ES-I3 (cell line): ENCODE data around the gene UBE2G2.

Experiments
- H3K36me3 ChIP-seq: 2 replicates; pipeline ENCODE4 v1.6.1; 2013; ENCODE audit warnings: mild to moderate bottlenecking, low read length, control low read depth, moderate library complexity; ENCODE audit not compliant: insufficient read depth
- H3K4me1 ChIP-seq: 2 replicates; pipeline ENCODE4 v1.6.1; 2013; ENCODE audit warnings: mild to moderate bottlenecking, control low read depth, low read length; ENCODE audit not compliant: insufficient read depth
- H3K9ac ChIP-seq: 2 replicates; pipeline ENCODE4 v1.6.1; 2013; ENCODE audit warnings: low read depth, mild to moderate bottlenecking, low read length, moderate library complexity
- H3K9me3 ChIP-seq: 2 replicates; pipeline ENCODE4 v1.6.1; 2013; ENCODE audit warnings: mild to moderate bottlenecking, low read length, moderate library complexity; ENCODE audit not compliant: control insufficient read depth, insufficient read depth

UBE2G2 gene

DNA sequence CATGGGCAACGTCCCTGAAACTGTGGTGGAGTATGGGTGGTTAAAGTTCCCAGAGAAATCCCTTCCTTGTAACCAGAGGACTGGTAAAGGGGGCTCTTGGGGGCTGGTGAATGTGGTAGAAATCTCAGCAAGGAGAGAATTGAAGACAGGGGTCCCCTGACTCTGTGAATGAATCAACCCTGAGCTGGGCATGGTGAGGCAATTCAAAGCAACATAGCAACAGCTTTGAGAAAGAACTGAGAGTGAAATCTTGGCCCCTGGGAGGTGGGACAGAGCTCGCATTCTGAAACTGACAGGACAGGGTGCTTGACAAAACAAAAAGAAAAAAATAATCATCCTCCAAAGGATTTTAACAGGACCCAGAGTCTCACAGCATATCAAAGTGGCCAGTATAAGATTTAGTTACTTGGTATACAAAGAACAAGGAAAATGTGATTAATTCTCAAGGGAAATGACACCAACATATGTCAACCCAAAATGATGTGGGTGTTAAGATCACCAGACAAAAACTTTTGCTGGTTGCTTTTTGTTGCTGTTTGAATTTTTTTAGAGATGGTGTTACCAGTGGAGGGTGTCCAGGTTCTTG lies 28.0 kb upstream of the UBE2G2 start:
- Histone ChIP-seq H3K9ac (no peak overlapping the region), H3K36me3 (no peaks in the 10 kb centered on the region), H3K9me3 (peaks cover 15% of the 10 kb centered on the region), H3K4me1 (no peaks in the 10 kb centered on the region)

- Histone ChIP-seq H3K9ac (no peak overlapping the region), H3K36me3 (no peaks in the 10 kb centered on the region), H3K9me3 (peaks cover 17% of the 10 kb centered on the region), H3K4me1 (no peaks in the 10 kb centered on the region)
These were observed 26.9 kb upstream of the UBE2G2 start for GRCh38 chr21:44828362-44829056.

GRCh38 chr21:44823179-44823660 lies 21.6 kb upstream of the UBE2G2 start:
- no peaks in the 10 kb centered on the region for H3K4me1 ChIP-seq
- H3K36me3 ChIP-seq, result no peaks in the 10 kb centered on the region
- H3K9me3 ChIP-seq, result peaks cover 28% of the 10 kb centered on the region
- H3K9ac ChIP-seq, result no peak overlapping the region

DNA sequence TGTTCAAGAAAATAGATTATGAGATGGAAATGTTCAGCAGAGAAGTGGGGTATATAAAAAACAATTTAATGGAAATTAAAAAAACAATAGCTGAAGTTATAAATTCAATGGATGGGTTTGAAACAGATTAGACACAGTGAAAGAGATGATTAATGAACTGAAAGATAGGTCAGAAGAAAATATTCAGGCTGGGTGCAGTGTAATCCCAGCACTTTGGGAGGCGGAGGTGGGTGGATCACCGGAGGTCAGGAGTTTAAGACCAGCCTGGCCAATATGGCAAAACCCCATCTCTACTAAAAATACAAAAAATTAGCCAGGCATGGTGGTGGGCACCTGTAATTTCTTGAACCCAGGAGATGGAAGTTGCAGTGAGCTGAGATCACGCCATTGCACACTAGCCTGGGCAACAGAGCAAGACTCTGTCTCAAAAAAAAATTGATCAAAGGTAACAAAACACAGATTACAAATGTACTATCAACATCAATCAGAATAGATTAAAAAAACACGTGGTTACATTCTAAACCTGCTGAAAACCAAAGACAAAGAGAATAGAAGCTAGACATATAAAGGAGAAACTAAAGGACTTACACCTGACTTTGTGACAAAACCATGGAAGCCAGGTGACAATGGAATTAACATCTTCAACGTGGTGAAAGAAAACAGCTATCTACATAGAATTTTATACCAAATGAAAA lies 21.0 kb upstream of the UBE2G2 start:
- Histone ChIP-seq H3K9me3 (peaks cover 26% of the 10 kb centered on the region), H3K4me1 (no peaks in the 10 kb centered on the region), H3K9ac (no peak overlapping the region), H3K36me3 (no peaks in the 10 kb centered on the region)

DNA sequence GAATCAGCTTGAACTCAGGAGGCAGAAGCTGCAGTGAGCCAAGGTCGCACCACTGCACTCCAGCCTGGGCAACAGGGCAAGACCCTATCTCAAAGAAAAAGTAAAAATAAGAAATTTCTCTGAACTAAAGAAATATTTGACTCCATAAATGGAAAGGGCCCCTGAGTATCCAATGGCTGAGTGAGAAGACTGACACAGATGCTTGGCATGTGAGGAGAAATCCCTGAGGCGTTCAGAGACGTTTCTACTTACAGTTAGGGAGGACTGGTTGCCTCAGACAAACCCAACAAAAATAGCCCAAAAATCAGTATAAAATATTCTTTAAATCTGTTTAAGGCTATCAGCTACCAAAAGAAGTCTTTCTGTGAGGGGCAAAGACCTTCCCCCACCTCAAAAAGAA lies 19.2 kb upstream of the UBE2G2 start:
- Histone ChIP-seq H3K9ac (no peak overlapping the region), H3K9me3 (peaks cover 19% of the 10 kb centered on the region), H3K36me3 (no peaks in the 10 kb centered on the region), H3K4me1 (no peaks in the 10 kb centered on the region)

DNA sequence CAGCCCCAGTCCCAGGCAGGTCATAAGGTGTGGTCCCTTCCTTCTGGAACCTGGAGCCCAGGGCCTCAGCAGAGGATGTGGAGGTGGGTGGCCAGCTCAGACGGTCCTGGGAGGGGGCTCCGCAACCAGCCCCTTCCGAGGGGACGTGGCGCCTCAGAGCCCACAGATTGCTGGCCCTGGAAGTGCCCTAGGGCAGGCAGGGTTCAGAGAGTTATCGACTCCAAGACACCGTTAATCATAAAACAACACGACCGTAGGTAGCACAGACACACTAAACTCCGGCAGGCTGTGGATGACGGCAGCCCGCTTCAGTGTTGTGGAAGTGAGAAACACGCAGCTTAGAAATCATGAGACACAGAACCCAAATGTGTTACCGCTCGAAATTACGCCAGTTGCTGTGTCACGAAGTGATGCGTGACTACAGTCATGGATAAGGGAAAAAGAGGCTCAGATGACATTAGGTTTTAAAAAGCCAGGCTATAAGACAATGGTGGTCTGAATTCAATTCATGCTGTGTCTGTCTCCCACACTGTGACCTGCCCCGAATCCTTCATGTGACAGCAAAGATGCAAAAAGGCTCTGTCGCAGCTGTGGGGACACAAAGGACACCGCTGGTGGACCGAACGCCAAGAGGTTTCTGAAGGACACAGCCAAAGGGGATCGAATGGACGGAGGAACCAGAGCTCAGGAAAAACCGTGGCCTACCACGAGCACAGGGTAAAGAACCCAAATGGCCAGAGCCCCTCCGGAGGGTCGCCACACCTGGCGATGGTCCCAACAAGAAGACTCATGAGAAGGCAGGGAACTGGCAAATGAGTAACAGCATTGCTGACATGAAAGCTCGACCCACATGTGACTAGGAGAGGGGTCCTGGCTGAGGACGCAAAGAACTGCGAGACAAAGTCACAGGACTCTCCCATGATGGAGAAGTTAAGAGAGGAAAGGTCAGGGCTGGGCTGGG lies 17.9 kb upstream of the UBE2G2 start:
- Histone ChIP-seq H3K9ac (no peak overlapping the region), H3K9me3 (peaks cover 19% of the 10 kb centered on the region)

GRCh38 chr21:44818640-44819011 lies 17.0 kb upstream of the UBE2G2 start:
- H3K9me3 ChIP-seq, result peaks cover 19% of the 10 kb centered on the region
- no peaks in the 10 kb centered on the region for H3K36me3 ChIP-seq
- peak overlapping the region; percentile 91 for H3K9ac ChIP-seq
- peaks cover 7% of the 10 kb centered on the region; the same call in 1 of the 2 replicates for H3K4me1 ChIP-seq

More for the DNA sequence above, 17.9 kb upstream of the UBE2G2 start:
- Histone ChIP-seq H3K4me1 (peaks cover 4% of the 10 kb centered on the region; the same call in 1 of the 2 replicates), H3K36me3 (no peaks in the 10 kb centered on the region)

- Histone ChIP-seq H3K4me1 (peaks cover 7% of the 10 kb centered on the region; the same call in 1 of the 2 replicates), H3K36me3 (no peaks in the 10 kb centered on the region), H3K9ac (peak within 1 kb of the TSS; percentile 91), H3K9me3 (peaks cover 13% of the 10 kb centered on the region)
These were observed 16.5 kb upstream of the UBE2G2 start, which contains the start of gene SUMO3 for GRCh38 chr21:44817914-44818639. Gene SUMO3 (minus strand): TSS chr21:44818062. CDS start chr21:44817968, 94 bp downstream.

DNA sequence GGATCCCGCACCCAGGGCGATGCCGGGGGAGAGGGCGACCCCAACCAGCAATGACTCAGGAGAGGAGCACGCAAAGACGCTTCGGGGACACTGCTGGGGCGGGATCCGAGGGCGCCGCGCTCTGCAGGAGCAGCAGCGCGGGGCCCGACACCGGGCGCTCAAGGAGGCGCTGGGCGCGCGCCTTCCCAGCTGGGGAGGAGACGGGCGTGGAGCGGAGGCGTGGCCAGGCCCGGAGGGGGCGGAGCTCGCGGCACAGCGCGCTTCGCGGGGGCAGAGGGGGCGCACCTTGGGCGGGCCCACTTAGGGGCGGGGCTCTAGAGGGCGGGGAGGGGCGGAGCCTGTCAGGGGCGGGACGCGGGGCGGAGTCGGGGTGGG lies 15.9 kb upstream of the UBE2G2 start:
- H3K9me3 ChIP-seq, result peaks cover 12% of the 10 kb centered on the region
- peaks cover 7% of the 10 kb centered on the region; the same call in 1 of the 2 replicates for H3K4me1 ChIP-seq
- H3K36me3 ChIP-seq, result no peaks in the 10 kb centered on the region
- peak overlapping the region; percentile 91 for H3K9ac ChIP-seq

- H3K9ac ChIP-seq, result peak overlapping the region; percentile 91
- H3K4me1 ChIP-seq, result peaks cover 7% of the 10 kb centered on the region; the same call in 1 of the 2 replicates
- H3K36me3 ChIP-seq, result no peaks in the 10 kb centered on the region
- peaks cover 12% of the 10 kb centered on the region for H3K9me3 ChIP-seq
These were observed 15.3 kb upstream of the UBE2G2 start for GRCh38 chr21:44816761-44817505.

DNA sequence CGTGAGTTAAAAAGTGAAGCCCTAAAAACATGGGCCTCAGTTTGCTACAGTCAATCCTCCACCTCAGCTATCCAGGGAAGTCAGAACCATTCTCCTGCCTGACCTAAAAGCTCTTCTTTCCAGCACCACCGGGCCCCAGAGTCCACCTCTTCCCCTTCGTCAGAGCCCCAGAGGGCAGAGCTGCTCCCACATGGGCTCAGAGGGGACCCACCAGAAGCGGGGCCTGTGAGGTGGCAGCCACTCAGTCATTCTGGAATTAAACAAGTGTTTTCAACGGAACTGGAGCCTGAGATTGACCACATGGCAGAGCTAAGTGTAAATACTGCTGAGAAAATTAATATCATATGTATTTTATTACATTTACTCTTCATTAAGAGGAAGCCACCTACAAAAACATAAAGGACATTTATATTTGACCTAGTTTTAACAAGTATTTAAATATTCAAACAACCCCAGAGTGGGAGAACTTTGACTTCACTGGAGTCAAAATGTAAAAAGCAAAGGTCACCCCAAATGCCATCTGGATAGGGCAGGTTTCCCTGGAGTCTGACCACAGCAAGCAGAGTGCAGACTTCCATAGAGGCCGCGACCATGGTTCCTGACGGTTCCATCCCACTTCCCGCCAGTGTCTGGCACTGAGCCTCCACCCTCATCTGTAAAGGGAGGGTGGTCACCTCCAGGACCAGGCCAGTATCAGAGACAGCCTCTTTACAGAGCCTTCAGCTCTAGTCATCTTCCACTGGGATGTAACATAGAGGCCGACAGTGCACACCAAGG lies 14.4 kb upstream of the UBE2G2 start:
- no peak overlapping the region for H3K9ac ChIP-seq
- H3K4me1 ChIP-seq, result peaks cover 7% of the 10 kb centered on the region; the same call in 1 of the 2 replicates
- H3K36me3 ChIP-seq, result no peaks in the 10 kb centered on the region
- H3K9me3 ChIP-seq, result peaks cover 12% of the 10 kb centered on the region

GRCh38 chr21:44815225-44815624 lies 13.6 kb upstream of the UBE2G2 start:
- H3K36me3 ChIP-seq, result no peaks in the 10 kb centered on the region
- peaks cover 12% of the 10 kb centered on the region for H3K9me3 ChIP-seq
- H3K4me1 ChIP-seq, result peaks cover 7% of the 10 kb centered on the region; the same call in 1 of the 2 replicates
- H3K9ac ChIP-seq, result no peak overlapping the region
